Measurements from ENCODE around the gene INPP4B. TPM values are rescaled to one million over a fixed set of nuclear protein-coding genes. Genes with fewer than 3 reads are reported as not detected.

The INPP4B gene
- total and polyA plus RNA-seq, 7 donors, result 4.2 to 27.3 (median 17.2) TPM

GRCh38 chr4:142420311-142421095 is 425.6 kb downstream of the INPP4B start:
- Histone ChIP-seq H3K4me3 (no peak overlapping the region), H3K9me3 (no peaks in the 10 kb centered on the region), H3K27me3 (no peaks in the 10 kb centered on the region), H3K36me3 (no peaks in the 10 kb centered on the region), H3K27ac (no peak overlapping the region), H3K4me1 (no peaks in the 10 kb centered on the region)
- DNase-seq, result no peak
- intact Hi-C loops (cut with DNase I), result no loop called here
- WGBS, 2 donors, result 91 to 95% methylated on average over 3 of the region's 3 CpGs
- no peak for TF ChIP-seq POLR2AphosphoS5 (IDR thresholded peaks at IDR 0.05)
- TF ChIP-seq CTCF (IDR thresholded peaks at IDR 0.05), result no peak
- TF ChIP-seq EP300 (IDR thresholded peaks at IDR 0.05), result no peak
- no peak for TF ChIP-seq POLR2A (IDR thresholded peaks at IDR 0.05)

GRCh38 chr4:142419712-142420111 is 426.4 kb downstream of the INPP4B start:
- no peak for TF ChIP-seq POLR2AphosphoS5 (IDR thresholded peaks at IDR 0.05)
- TF ChIP-seq EP300 (IDR thresholded peaks at IDR 0.05), result no peak
- TF ChIP-seq CTCF (IDR thresholded peaks at IDR 0.05), result no peak
- TF ChIP-seq POLR2A (IDR thresholded peaks at IDR 0.05), result no peak
- no peak for DNase-seq
- H3K27me3 ChIP-seq, result no peaks in the 10 kb centered on the region
- no peaks in the 10 kb centered on the region for H3K4me1 ChIP-seq
- no peaks in the 10 kb centered on the region for H3K9me3 ChIP-seq
- WGBS, 2 donors, result 84 to 93% methylated on average over 1 of the region's 1 CpG
- intact Hi-C loops (cut with DNase I), result no loop called here
- H3K4me3 ChIP-seq, result no peak overlapping the region
- H3K36me3 ChIP-seq, result no peaks in the 10 kb centered on the region
- no peak overlapping the region for H3K27ac ChIP-seq

DNA sequence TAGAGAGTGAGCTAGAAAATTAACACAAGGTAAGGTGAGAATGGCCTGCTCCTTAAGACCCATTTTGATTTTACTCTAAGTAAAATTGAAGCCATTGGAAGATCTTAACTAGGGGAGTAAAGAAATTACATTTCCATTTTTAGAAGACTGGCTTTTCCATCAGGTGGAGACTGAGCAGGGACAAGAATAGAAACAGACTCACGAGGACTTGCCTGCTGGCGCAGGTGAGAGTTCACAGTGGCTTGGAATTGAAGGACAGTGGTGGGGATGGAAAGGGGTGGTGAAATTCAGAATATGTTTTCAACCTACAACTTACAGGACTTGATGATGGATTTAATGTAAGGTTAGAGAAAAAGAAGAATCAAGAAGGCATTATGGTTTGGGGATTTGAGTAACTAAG is 427.4 kb downstream of the INPP4B start:
- Histone ChIP-seq H3K9me3 (no peaks in the 10 kb centered on the region), H3K27ac (no peak overlapping the region), H3K27me3 (no peaks in the 10 kb centered on the region), H3K36me3 (no peaks in the 10 kb centered on the region), H3K4me3 (no peak overlapping the region), H3K4me1 (no peaks in the 10 kb centered on the region)
- no peak for DNase-seq
- TF ChIP-seq POLR2A (IDR thresholded peaks at IDR 0.05), result no peak
- no peak for TF ChIP-seq POLR2AphosphoS5 (IDR thresholded peaks at IDR 0.05)
- TF ChIP-seq EP300 (IDR thresholded peaks at IDR 0.05), result no peak
- no peak for TF ChIP-seq CTCF (IDR thresholded peaks at IDR 0.05)
- intact Hi-C loops (cut with DNase I), result no loop called here
- WGBS, 2 donors, result 96 to 97% methylated on average over 2 of the region's 2 CpGs

- no peak for TF ChIP-seq POLR2AphosphoS5 (IDR thresholded peaks at IDR 0.05)
- TF ChIP-seq EP300 (IDR thresholded peaks at IDR 0.05), result no peak
- no peak for TF ChIP-seq POLR2A (IDR thresholded peaks at IDR 0.05)
- no peak for TF ChIP-seq CTCF (IDR thresholded peaks at IDR 0.05)
- intact Hi-C loops (cut with DNase I), result no loop called here
- Histone ChIP-seq H3K27ac (no peak overlapping the region), H3K9me3 (no peaks in the 10 kb centered on the region), H3K36me3 (no peaks in the 10 kb centered on the region), H3K4me1 (no peaks in the 10 kb centered on the region), H3K4me3 (no peak overlapping the region), H3K27me3 (no peaks in the 10 kb centered on the region)
- no peak for DNase-seq
- WGBS, 2 donors, result 68% methylated on average over 5 of the region's 5 CpGs
These were observed 429.3 kb downstream of the INPP4B start for GRCh38 chr4:142416711-142417275.
